ENCODE results near the gene CAVIN2.

The CAVIN2 gene, protein sequence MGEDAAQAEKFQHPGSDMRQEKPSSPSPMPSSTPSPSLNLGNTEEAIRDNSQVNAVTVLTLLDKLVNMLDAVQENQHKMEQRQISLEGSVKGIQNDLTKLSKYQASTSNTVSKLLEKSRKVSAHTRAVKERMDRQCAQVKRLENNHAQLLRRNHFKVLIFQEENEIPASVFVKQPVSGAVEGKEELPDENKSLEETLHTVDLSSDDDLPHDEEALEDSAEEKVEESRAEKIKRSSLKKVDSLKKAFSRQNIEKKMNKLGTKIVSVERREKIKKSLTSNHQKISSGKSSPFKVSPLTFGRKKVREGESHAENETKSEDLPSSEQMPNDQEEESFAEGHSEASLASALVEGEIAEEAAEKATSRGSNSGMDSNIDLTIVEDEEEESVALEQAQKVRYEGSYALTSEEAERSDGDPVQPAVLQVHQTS

DNA sequence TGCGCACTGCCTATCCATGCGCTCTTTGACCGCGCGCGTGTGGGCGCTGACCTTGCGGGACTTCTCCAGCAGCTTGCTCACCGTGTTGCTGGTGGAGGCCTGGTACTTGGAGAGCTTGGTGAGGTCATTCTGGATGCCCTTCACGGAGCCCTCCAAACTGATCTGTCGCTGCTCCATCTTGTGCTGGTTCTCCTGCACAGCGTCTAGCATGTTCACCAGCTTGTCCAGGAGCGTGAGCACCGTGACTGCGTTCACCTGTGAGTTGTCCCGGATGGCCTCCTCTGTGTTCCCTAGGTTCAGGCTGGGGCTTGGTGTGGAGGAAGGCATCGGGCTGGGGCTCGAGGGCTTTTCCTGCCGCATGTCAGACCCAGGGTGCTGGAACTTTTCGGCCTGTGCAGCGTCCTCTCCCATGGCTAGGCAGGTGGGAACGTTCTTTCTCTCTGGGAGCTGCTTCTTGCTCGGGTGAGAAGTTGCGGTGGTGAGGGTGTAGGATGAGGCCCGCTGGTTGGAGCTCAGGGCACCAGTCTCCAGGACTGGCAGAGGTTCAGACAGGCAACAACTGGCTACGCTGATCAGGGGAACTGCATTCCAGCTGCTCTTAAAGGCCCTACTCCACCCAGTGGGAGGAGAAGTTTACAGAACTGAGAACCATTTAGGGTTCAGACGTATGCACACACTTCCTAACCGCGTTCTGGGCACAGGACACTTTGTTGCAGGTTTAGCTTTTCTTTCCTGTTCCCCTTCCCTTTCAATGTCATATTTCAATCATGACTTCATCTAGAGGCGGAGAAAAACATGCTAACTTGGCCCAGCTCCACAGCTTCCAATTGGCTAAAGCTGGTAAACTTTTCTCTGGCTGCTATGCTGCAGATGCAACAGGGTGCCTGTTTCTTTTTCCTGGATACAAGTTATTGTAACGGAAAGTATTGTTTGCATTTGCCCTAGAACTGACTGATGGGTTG lies at the start of gene CAVIN2:
Gene CAVIN2, minus strand, starts transcription at position 574 of the 962 bp plus-strand sequence. Its CDS starts 163 bp downstream, at position 411.
- DNase-seq, result no peak

DNA sequence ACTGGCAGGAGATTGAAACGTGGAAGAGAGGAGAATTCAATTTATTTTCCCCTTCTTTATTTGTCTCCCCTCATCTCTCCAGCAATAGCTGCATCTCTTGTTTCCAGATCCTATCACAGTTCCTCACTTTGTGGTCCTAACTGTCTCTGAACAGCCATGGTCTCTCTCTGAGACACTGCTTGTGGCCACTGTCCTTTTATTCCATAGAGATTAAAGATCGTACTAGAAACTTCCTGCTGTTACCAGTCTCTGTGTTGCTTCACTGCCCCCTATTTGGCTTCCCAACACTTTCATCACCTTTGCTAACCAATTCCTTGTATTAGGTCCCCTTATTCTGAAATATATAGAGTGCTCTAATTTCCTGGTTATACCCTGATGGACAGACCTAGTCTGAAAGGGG lies 48.9 kb upstream of the CAVIN2 start:
- no peak for DNase-seq

DNA sequence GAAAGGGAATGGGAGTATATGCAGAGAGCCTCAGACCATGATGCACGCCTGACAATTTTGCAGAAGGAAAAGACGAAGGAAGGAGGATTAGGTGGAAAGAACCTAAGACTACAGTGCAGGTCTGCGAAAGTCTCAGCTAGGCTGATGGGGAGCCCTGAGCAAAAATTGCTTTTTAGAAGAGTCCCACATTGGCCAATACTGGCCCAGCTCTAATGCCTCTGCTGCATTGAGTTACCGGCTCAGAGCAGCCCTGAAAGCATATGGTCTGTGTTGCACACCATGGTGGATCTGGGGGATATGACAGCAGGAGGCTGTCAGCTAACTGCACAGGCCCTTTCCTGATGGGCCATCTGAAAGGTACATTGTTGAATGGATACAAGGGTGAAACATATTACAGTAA lies 48.3 kb upstream of the CAVIN2 start:
- DNase-seq, result no peak

DNA sequence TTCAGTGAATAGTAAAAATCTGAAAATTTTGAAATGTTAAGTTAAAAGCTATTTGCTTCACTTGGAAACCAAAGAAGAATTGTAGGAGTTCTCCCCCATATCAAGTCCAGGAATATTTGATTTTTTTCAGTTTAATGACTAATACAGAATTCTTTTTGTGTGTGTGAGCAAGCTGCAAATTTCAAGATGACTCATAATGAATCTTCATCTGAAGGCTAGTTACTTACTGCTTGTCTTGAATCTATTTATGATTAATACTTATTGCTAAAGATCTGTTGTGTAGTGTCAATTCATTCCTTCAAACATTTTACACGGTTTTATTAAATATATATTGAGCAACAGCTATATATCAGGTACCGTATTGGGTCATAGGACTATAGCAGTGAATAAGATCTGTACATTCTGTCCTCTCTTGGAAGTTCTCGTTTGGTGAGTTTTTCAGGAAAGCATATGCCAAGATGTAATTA lies 47.8 kb upstream of the CAVIN2 start:
- no peak for DNase-seq

DNA sequence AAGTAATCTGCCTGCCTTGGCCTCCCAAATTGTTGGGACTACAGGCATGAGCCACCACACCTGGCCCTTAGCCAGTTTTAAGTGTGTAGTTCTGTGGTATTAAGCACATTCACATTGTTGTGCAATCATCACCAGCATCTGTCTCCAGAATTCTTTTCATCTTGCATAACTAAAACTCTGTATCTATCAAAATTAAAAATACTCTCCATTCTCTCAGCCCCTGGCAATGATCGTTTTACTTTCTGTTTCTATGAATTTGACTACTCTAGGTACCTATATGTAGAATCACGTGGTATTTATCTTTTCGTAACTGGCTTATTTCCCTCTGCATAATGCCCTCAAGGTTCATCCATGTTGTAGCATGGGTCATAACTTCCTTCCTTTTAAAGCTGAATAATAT lies 45.5 kb upstream of the CAVIN2 start:
- DNase-seq, result no peak

DNA sequence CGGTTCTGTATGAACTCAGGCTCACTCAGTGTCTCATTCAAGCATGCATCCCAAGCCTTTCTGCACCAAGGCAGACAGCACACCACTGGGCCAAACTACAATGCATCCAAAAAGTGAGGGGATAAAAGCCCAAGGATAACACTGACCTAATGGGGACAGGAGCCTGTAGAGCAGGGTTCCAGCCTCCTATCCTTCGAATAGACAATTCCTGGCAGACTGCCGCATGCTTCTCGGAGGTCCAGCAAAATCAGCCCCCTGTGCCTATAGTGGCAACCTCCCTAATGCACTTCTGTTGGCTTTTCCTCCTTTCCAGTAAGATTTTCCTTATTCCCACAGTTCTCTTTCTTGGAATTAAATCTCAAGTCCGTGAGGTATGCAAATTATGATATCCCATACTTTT lies 44.8 kb upstream of the CAVIN2 start:
- DNase-seq, result no peak

DNA sequence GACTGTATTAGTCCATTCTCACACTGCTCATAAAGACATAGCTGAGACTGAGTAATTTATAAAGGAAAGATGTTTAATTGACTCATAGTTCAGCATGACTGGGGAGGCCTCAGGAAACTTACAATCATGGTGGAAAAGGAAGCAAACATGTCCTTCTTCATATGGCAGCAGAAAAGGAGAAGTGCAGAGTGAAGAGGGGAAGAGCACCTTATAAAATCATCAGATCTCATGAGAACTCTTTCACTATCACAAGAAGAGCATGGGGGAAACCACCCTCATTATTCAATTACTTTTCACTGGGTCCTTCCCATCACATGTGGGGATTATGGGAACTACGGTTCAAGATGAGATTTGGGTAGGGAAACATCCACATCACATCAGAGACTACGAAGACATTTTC lies 43.0 kb upstream of the CAVIN2 start:
- no peak for DNase-seq

DNA sequence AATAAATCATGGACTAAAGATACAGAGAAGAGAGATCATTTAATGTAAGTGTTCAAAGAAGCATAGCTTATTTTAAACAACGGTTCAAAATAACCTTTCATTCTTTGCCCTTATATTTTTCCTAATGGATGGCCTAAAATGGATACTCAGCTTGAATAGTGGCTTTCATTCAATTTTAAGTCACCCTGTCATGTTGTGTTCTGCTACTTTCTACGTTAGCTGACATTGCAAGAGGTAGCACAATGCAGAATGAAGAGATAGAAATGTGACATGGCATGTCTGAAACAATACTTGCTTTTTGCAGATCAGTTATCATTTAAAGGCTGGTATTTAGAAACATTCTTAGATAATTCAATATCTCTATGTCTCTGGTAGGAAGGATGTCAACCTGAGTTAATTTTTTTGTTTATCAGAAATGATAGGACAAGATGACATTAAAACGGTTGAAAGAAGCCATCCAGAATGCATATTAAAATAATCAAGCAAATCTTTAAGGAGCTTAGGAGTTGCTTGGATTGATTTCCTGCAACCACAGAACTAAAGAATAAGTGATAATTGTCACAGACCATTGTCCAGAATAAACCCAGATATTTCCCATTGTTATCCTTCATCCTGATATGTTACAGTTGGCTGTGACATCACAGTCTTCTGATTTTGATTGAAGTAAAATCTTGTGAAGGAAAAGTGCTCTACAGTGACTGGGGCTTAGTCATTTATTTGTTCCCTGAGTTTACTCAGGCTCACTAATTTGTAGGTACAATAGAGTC lies 41.7 kb upstream of the CAVIN2 start:
- DNase-seq, result no peak

DNA sequence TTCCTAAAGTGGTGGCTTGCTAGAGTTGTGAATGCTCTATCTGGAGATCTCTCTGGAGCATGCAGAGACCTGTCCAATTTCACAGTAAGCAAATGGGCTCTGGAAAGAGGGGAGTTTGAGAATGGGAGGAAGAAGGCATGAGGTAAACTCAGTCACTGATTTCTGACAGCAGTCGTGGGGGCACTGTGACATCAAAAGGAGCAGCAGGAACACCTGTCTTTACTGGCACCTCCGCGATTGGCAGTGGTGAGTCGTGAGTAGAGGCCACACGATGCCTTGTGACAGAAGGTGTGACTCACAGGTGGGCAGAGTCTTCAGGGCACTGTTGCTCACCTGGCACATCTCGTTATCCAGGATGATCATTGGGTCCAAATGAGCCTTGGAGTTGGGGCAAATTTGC lies 38.8 kb upstream of the CAVIN2 start:
- no peak for DNase-seq

DNA sequence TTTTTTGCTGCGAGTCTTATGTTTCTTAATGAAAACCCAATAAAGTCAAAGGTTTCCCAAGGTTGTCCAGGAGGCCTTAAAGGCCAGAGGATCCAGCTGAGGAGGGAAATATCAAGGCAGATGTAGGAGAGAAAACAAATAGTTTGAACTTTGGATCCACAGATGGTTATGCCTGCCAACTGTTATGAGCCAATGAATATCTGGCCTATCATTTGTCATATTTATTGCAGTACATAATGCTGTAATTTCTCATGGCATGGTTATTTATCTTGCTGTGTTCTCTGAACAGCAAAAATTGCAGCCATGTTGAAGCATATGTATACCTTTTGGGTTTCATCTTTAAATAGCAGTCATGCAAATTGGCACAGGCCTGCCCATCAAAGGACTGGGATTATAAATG lies 38.2 kb upstream of the CAVIN2 start:
- no peak for DNase-seq

DNA sequence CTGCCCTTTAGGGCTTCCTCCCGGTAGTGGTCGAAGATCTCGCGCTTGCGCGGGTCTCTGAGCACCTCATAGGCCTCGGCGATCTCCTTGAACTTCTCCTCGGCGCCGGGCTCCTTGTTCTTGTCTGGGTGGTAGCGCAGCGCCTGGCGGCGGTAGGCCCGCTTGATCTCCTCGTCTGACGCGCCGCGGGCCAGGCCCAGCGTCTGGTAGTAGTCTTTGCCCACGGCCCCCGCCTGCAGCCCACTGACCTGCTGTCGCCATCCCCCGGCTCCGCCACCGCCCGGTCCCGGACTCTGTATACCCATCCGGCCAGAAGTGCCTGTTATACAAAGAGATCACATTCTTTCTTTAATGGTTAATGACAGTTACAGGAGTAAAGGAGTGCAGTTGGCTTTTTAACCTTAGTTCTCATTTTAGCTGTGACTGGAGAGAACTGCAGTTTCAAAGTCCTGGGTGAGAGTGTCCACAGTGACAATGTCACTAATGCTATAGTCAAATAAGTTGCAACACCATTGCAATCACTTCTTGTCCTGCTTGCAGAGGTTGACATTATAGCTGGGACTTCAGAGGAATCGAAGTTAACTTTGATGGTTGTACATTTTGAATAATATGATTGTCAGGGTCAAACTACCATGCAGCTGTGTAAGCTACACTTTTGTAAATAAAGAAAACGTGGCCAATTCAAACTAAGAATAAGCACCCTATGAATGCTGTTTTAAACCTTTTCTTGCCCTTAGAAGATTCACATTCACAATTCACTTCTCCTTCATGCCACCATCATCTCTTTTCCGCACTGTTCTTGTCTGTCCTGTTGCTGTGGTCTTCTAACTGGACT lies 35.3 kb upstream of the CAVIN2 start:
- DNase-seq, result no peak

DNA sequence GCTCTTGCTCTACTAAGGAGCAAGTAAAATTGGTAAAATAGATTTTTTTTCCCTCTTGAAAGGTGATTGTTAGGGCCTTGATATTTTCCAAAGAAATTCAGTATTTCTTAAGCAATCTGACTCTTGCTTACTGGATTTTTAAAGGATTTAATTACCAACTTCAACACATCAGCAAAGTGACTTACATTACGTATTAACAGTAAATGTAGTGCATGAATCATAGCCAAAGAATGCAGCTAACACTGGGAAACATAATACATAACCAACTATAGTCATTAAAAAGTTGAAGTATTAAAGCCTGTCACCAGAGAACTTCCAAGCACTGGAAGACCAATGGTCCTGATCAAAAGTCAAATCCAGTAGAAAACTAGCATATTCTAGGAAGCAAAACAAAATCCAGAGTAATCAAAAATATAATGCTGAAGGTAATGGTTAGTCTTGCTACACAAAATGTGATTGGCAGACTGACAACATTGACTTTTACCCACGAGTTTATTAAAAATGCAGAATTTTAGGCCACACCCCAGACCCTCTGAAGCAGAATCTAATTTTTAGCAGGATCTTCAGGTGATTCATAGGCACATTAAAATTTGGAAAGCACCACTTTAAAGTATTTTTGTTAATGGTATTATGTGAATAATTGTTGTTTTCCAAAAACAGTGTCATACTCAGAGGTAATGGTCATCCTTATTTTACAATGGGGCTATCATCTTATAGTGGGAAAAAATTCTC lies 31.8 kb upstream of the CAVIN2 start:
- no peak for DNase-seq

DNA sequence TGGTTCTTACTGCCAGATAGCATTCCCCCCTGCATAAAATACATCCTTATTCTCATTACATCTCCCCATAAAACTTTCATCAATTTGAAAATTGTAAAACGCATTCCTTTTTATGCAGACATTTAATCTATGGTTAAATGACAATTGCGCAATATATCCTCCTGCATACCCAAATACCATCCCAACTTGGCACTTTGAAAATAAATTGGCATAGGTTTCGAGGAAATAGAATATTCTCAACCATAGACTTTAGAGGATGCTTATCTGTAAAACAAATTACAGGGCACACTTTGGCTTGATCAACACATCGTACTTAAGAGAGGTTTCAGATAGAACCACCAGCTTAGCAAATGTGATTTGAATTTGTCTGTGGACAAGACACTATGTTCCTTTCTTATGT lies 31.0 kb upstream of the CAVIN2 start:
- DNase-seq, result no peak

DNA sequence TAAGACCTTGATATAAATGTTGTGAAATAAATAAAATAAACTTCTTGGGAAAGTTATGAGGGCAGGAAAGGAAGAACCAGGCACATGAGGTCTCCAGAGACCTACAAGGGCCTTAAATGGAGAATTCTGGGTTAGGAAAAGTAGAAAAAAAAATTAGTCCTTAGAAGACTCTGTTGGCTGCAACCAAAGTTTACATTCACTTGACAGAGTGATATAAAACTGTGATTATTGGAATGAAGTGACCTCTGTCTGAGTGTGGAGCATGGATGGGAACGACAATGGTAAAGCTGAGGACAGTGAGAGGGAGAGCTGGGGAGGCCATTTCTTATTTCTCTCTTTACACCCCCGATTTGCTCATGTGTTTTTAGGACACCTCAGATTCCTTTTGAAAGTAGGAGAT lies 29.0 kb upstream of the CAVIN2 start:
- DNase-seq, result no peak

DNA sequence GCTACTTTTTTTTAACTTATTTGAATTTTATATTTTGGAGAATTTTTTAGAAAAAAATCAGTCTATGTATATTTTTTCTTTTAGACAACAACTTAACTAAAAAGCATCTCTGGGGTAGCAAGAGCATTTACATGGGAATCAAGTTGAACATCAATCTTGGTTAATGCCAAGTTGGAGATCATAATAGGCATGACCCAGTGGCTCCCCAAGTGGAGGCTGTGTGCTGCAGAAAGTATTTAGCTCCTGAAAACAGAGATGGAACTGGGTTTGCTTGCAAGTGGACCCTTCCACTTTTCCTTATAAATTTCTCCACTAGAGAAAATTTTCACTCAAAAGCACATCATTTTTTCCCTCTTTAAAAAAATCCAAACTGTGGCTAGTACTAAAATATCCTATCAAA lies 23.9 kb upstream of the CAVIN2 start:
- no peak for DNase-seq

DNA sequence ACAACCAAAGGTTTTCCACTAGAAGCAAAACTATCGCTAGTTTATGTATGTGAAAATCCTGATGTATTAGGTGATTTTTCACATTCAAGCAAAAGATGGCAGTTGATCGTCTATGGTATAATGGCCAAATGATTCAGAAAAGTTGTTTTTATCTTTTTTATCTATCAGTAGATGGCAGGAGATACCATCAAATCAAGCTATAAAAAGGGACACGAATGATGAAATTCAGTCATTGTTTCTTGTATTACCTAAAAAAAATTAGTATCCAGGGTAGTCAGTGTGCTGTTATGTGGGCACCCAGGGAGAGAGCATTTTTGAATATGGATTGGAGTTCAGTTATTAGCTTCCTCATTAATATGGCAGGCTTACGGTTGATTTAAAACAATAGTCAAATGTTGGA lies 22.9 kb upstream of the CAVIN2 start:
- DNase-seq, result no peak

DNA sequence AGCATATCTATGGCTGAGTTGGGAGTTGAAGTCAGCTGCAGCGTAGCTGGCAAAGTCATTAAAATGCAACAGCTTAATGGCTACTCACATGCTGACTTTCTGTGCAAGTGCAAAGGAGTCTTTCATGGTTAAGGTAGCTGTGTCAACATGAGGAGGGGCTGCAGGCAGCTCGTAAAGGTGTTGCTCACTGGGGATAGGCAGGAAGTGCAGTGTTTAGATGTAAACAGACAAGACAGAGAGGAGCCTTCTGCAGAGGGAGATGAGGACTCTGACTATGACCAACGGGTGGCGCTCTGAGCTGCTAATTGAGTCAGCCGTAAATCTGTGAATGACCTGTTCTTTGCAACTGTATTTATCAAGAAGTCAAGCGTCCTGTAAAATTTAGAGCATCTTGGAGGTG lies 22.3 kb upstream of the CAVIN2 start:
- DNase-seq, result peak; percentile 89

DNA sequence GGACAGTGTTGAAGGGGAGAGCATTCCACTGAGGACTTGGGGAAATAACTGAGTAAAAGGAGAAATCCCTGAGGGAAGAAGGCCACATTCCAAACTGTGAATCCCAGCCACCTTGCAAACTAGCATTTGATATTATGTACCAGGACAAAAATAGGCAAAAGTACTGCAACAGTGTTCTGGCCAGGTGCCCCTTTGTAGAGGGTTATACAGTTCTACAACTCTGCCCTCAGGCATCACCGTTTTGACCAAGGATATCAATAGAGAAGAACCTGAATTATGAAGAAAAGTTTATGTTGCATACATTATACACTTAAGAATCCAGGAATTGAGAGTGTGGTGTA lies 20.6 kb upstream of the CAVIN2 start:
- no peak for DNase-seq

DNA sequence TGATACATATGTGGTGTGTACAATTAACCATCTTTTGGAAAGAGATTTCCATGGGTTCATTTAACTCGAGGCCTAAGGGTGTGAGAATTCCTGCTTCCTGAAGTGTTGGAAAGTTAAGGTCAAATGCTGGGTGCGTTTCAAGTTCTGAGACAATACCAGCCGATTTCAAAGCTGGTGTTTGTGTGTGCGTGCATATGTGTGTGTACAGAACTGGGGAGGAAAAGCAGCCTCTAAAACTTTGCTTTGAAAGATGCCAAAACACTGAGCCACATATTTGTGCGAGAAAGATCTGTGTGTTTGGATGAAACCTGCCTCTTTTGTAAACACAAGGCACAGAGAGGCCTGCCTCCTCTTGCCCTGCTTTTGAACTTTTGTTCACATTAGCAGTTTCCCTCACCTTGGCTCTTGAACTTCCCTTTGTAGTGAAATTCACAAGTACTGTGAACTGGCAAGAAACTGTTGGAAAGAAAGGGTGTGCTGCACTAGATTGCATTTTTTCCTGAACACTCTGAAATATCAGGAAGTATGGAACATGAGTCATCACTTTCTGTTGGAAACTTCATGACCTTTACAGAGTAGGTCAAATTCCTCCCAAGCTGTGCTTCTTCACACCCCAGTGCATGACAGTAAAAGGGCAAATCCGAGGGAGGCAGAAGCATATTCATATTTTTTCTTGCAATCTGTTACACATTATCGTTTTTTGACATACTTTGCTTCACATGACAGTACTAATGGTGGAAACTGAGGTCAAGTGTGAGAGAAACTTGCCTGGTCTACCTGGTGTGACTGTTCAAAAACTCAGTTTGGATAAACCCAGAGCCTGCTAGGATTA lies 20.0 kb upstream of the CAVIN2 start:
- peak; percentile 65 for DNase-seq

DNA sequence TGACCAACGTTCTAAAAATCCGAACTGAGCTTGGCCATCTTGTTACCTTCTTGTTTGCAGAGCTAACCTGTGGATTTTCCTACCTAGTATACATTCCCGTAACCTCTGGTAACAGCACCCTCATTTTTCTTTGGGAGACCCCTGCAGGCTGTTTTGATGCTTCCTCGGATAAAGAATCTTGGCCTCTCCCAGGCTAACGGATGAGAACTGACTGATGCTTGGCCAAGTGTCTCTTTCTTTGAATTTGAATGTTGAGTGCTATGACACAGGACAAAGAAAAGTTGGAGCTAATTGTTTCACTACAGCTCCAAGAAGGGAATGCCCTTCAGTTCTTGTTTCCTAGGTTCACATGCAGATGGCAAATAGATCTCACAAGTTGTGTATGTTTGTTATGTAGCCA lies 19.3 kb upstream of the CAVIN2 start:
- no peak for DNase-seq
